HCT116 (cell line): ENCODE measurements around the gene NOX3. TPM values are rescaled to one million over a fixed set of nuclear protein-coding genes. Genes with fewer than 3 reads are reported as not detected.
A peak's percentile ranks its signal among the peaks of the same experiment; 100 is the strongest.

Experiments
- ATAC-seq: fragments of 200-7000 bp; cut with Tn5 transposase; 2 replicates; pipeline ENCODE4 v1.9.1; 2020; ENCODE audit warnings: mild to moderate bottlenecking, moderate library complexity
- Bru-seq: library from RNA; stranded (reverse); fragments of 400-500 nt; gene quantifications from one replicate; lab custom pipeline; 2021; lab: Mats Ljungman, UMichigan
- BruChase-seq, 2 experiments: library from RNA; stranded (reverse); fragments of 400-500 nt; gene quantifications; one replicate each; lab custom pipeline; 2021; lab: Mats Ljungman, UMichigan
- BruUV-seq: library from RNA; stranded (reverse); fragments of 400-500 nt; replicated peaks from 2 replicates; lab custom pipeline; 2021; lab: Mats Ljungman, UMichigan
- CTCF ChIA-PET: fragments of 300-600 bp; sonication (Branson Sonifier 250); formaldehyde crosslinking; loops from one replicate; lab custom pipeline; 2021; ENCODE audit warnings: antibody characterized with exemption; lab: Charles Lee
- POLR2A ChIA-PET: fragments of 300-600, 350-600 bp; sonication (Branson Sonifier 250); formaldehyde crosslinking; loops from one replicate; lab custom pipeline; 2021; ENCODE audit warnings: antibody characterized with exemption; lab: Charles Lee
- RAD21 ChIA-PET, 2 experiments: fragments of 300-600 bp; sonication (Branson Sonifier 250); formaldehyde crosslinking; loops; one replicate each; lab custom pipeline; 2023; ENCODE audit warnings: low total read pairs in 2 of 2; ENCODE audit not compliant: uncharacterized antibody in 2 of 2, unreplicated experiment in 2 of 2, low non-redundant PET in 1 of 2; lab: Charles Lee
- DNase-seq: peaks from one replicate; pipeline ENCODE4 v3.0.0-alpha.2; 2010; ENCODE audit warnings: low read depth, low spot score
- H2AFZ ChIP-seq: fragments of 200-600 bp; shearing (Covaris generic), sonication (generic); 2 replicates; pipeline ENCODE4 v1.6.1; 2017; ENCODE audit warnings: low read depth, mixed run types, mixed read lengths, antibody characterized with exemption, low read length; ENCODE audit not compliant: poor library complexity, severe bottlenecking
- H3K27ac ChIP-seq: 2 replicates; pipeline ENCODE4 v1.5.1; 2012; ENCODE audit warnings: low read depth, low read length
- H3K27me3 ChIP-seq: fragments of 200-600 bp; sonication (generic); 2 replicates; pipeline ENCODE4 v1.6.1; 2016; ENCODE audit warnings: mixed run types, low read length, mixed read lengths; ENCODE audit not compliant: insufficient read depth
- H3K36me3 ChIP-seq, 2 experiments: fragments of 200-500 bp in 1 of 2; fragments of 200-600 bp in 1 of 2; sonication (Bioruptor generic) in 1 of 2; sonication (generic) in 1 of 2; 2 replicates each; pipeline versions ENCODE4 v1.5.1 to v1.6.1; 2014 to 2016; ENCODE audit warnings: low read length in 2 of 2, inconsistent platforms in 1 of 2, mixed read lengths in 1 of 2, mixed run types in 1 of 2; ENCODE audit not compliant: insufficient read depth in 2 of 2, control insufficient read depth in 1 of 2
- H3K4me1 ChIP-seq, 2 experiments: fragments of 200-600 bp in 1 of 2; sonication (generic) in 1 of 2; 2 replicates each; pipeline versions ENCODE4 v1.5.1 to v1.6.1; 2012 to 2017; ENCODE audit warnings: low read length in 2 of 2, inconsistent platforms in 1 of 2, mild to moderate bottlenecking in 1 of 2, mixed read lengths in 1 of 2, mixed run types in 1 of 2, moderate library complexity in 1 of 2; ENCODE audit not compliant: insufficient read depth in 2 of 2, control insufficient read depth in 1 of 2
- H3K4me2 ChIP-seq: fragments of 200-600 bp; sonication (generic); 2 replicates; pipeline ENCODE4 v1.6.1; 2017; ENCODE audit warnings: mixed run types, low read length, mixed read lengths
- H3K4me3 ChIP-seq, 2 experiments: fragments of 200-600 bp in 1 of 2; sonication (generic) in 1 of 2; replicated peaks in 1 of 2; 2 replicates each; pipeline ENCODE4 v1.5.1; 2011 to 2016; ENCODE audit warnings: low read length in 2 of 2, control low read depth in 1 of 2, low read depth in 1 of 2, mild to moderate bottlenecking in 1 of 2, mixed read lengths in 1 of 2, mixed run types in 1 of 2
- H3K79me2 ChIP-seq: fragments of 200-600 bp; sonication (generic); 2 replicates; pipeline ENCODE4 v1.6.1; 2017; ENCODE audit warnings: mild to moderate bottlenecking, mixed run types, low read length, moderate library complexity, mixed read lengths; ENCODE audit not compliant: insufficient read depth
- H3K9ac ChIP-seq: fragments of 200-600 bp; sonication (generic); 2 replicates; pipeline ENCODE4 v1.6.1; 2016; ENCODE audit warnings: low read length, mixed read lengths
- H3K9me2 ChIP-seq: fragments of 200-600 bp; sonication (generic), shearing (Covaris generic); 2 replicates; pipeline ENCODE4 v1.6.1; 2017; ENCODE audit warnings: mixed run types, mild to moderate bottlenecking, moderate library complexity; ENCODE audit not compliant: insufficient read depth
- H3K9me3 ChIP-seq, 2 experiments: fragments of 200-500 bp in 1 of 2; fragments of 200-600 bp in 1 of 2; sonication (Bioruptor generic) in 1 of 2; sonication (generic) in 1 of 2; 2 replicates each; pipeline ENCODE4 v1.6.1; 2014 to 2017; ENCODE audit warnings: low read length in 2 of 2, mixed read lengths in 2 of 2, inconsistent platforms in 1 of 2, low read depth in 1 of 2, mild to moderate bottlenecking in 1 of 2, mixed run types in 1 of 2, moderate library complexity in 1 of 2; ENCODE audit not compliant: control insufficient read depth in 1 of 2, insufficient read depth in 1 of 2
- H4K20me1 ChIP-seq: fragments of 200-600 bp; sonication (generic), shearing (Covaris generic); 2 replicates; pipeline ENCODE4 v1.6.1; 2017; ENCODE audit warnings: mixed run types, mild to moderate bottlenecking, moderate library complexity; ENCODE audit not compliant: insufficient read depth
- CBX3 ChIP-seq: IDR thresholded peaks from 2 replicates; pipeline ENCODE4 v1.6.1; 2012; ENCODE audit warnings: low read depth
- ELF1 ChIP-seq: IDR thresholded peaks from 2 replicates; pipeline ENCODE4 v1.6.1; 2012; ENCODE audit warnings: low read depth, borderline replicate concordance
- EZH2phosphoT487 ChIP-seq: fragments of 200-600 bp; IDR thresholded peaks from 2 replicates; pipeline ENCODE4 v1.6.1; 2018; ENCODE audit warnings: antibody characterized with exemption, borderline replicate concordance
- FOSL1 ChIP-seq: IDR thresholded peaks from 2 replicates; pipeline ENCODE4 v1.6.1; 2012; ENCODE audit warnings: low read depth
- JUND ChIP-seq: IDR thresholded peaks from 2 replicates; pipeline ENCODE4 v1.6.1; 2012
- POLR2A ChIP-seq: IDR thresholded peaks from 2 replicates; pipeline ENCODE4 v1.7.0; 2011; ENCODE audit warnings: borderline replicate concordance; ENCODE audit not compliant: insufficient read depth, insufficient read length; ENCODE audit errors: extremely low read depth
- RAD21 ChIP-seq: IDR thresholded peaks from 2 replicates; pipeline ENCODE4 v1.6.1; 2012; ENCODE audit warnings: low read depth, mild to moderate bottlenecking
- SRF ChIP-seq: IDR thresholded peaks from 2 replicates; pipeline ENCODE4 v1.6.1; 2012; ENCODE audit warnings: low read depth
- TCF7L2 ChIP-seq: IDR thresholded peaks from 2 replicates; pipeline ENCODE4 v1.7.0; 2011; ENCODE audit warnings: borderline replicate concordance, inconsistent platforms; ENCODE audit not compliant: insufficient read depth, insufficient read length; ENCODE audit errors: extremely low read depth
- ZFX ChIP-seq: fragments of 450-650 bp; IDR thresholded peaks from 2 replicates; pipeline ENCODE4 v1.6.1; 2017
- ZNF274 ChIP-seq: fragments of 200-500 bp; sonication (Bioruptor generic); IDR thresholded peaks from 2 replicates; pipeline ENCODE4 v1.6.1; 2014; ENCODE audit warnings: mild to moderate bottlenecking, low read depth, low read length, inconsistent platforms
- intact Hi-C: fragments of 100-400 bp; cut with micrococcal nuclease; formaldehyde crosslinking; loops from 2 replicates; pipeline ENCODE4 v1.10.0; 2022
- long read RNA-seq: library from polyadenylated mRNA; unstranded; transcript quantifications from one replicate; pipeline ENCODE4 v2.0.0, GENCODE V29; 2021; ENCODE audit not compliant: unreplicated experiment
- polyA plus RNA-seq: library from polyadenylated mRNA; unstranded; fragments of >200 nt; gene quantifications from 2 replicates; pipeline ENCODE4 v1.2.1, GENCODE V29; 2012; ENCODE audit warnings: missing spikeins
- total RNA-seq: library from RNA; stranded (reverse); gene quantifications from one replicate; pipeline ENCODE4 v1.2.1, GENCODE V29; 2021; ENCODE audit not compliant: unreplicated experiment
- TF ChIP-seq, protein P1 (sequence below): IDR thresholded peaks from 2 replicates; pipeline ENCODE4 v1.6.1; 2012

The NOX3 gene
- total RNA-seq (not detected), Bru-seq, nascent RNA (percentile 12 among the genes with signal in this experiment), BruChase-seq, experiment 1, labeled RNA remaining after a 6-hour chase (percentile 3 among the genes with signal in this experiment), BruChase-seq, experiment 2, labeled RNA remaining after a 2-hour chase (percentile 11 among the genes with signal in this experiment)
- polyA plus RNA-seq: not detected in 2 replicates
- long read RNA-seq: 0 reads

GRCh38 chr6:155455766-155456165 is at the start of gene NOX3:
NOX3 (minus strand) TSS chr6:155455839; CDS start chr6:155455800, 39 bp downstream.
- no peaks in the 10 kb centered on the region for H3K79me2 ChIP-seq
- no peaks in the 10 kb centered on the region for H3K4me1 ChIP-seq
- BruUV-seq: no TSS peak
- ChIA-PET CTCF (no interaction called here), POLR2A (no interaction called here), RAD21 (no interaction called here)
- no peak within 1 kb of the TSS for H3K4me3 ChIP-seq
- TF ChIP-seq FOSL1 (no peak), JUND (no peak), EZH2phosphoT487 (no peak), SRF (no peak), ZFX (no peak), ELF1 (no peak), TCF7L2 (no peak), POLR2A (no peak), CBX3 (no peak), ZNF274 (no peak), RAD21 (no peak)
- TF ChIP-seq, protein P1, sequence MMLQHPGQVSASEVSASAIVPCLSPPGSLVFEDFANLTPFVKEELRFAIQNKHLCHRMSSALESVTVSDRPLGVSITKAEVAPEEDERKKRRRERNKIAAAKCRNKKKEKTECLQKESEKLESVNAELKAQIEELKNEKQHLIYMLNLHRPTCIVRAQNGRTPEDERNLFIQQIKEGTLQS: no peak
- no peak within 1 kb of the TSS for H3K9ac ChIP-seq
- ATAC-seq: no peak
- H2AFZ ChIP-seq: no peak within 1 kb of the TSS
- H3K9me3 ChIP-seq: no peaks in the 10 kb centered on the region
- no peaks in the 10 kb centered on the region for H3K27me3 ChIP-seq
- no peak within 1 kb of the TSS for H3K4me2 ChIP-seq
- no peaks in the 10 kb centered on the region for H3K9me2 ChIP-seq
- no peak within 1 kb of the TSS for H3K27ac ChIP-seq
- no peaks in the 10 kb centered on the region for H3K36me3 ChIP-seq
- no peak for DNase-seq
- intact Hi-C loops: no loop called here
- H4K20me1 ChIP-seq: no peaks in the 10 kb centered on the region
